T-helper 1 cell treated with Interleukin-12 subunit alpha and Interleukin-12 subunit beta and Interleukin-4 antibody, amounts not matched to agents 30 μg/mL and 1 μg/mL, for 36 hours (primary cell): ENCODE measurements around the gene ADTRP.

ENCODE experiments used
- H3K27ac Mint-ChIP-seq: one replicate; pipeline ENCODE4 v1.8.0; 2021; ENCODE audit warnings: mild to moderate bottlenecking, mixed read lengths
- H3K27me3 Mint-ChIP-seq: one replicate; pipeline ENCODE4 v1.8.0; 2021; ENCODE audit warnings: low read depth, mixed read lengths
- H3K36me3 Mint-ChIP-seq: one replicate; pipeline ENCODE4 v1.8.0; 2021; ENCODE audit warnings: low read depth, mixed read lengths
- H3K4me1 Mint-ChIP-seq: one replicate; pipeline ENCODE4 v1.8.0; 2021; ENCODE audit warnings: low read depth, mixed read lengths
- H3K4me3 Mint-ChIP-seq: one replicate; pipeline ENCODE4 v1.8.0; 2021; ENCODE audit warnings: mild to moderate bottlenecking, moderate library complexity, mixed read lengths
- H3K9me3 Mint-ChIP-seq: one replicate; pipeline ENCODE4 v1.8.0; 2021; ENCODE audit warnings: mixed read lengths

The ADTRP gene

DNA sequence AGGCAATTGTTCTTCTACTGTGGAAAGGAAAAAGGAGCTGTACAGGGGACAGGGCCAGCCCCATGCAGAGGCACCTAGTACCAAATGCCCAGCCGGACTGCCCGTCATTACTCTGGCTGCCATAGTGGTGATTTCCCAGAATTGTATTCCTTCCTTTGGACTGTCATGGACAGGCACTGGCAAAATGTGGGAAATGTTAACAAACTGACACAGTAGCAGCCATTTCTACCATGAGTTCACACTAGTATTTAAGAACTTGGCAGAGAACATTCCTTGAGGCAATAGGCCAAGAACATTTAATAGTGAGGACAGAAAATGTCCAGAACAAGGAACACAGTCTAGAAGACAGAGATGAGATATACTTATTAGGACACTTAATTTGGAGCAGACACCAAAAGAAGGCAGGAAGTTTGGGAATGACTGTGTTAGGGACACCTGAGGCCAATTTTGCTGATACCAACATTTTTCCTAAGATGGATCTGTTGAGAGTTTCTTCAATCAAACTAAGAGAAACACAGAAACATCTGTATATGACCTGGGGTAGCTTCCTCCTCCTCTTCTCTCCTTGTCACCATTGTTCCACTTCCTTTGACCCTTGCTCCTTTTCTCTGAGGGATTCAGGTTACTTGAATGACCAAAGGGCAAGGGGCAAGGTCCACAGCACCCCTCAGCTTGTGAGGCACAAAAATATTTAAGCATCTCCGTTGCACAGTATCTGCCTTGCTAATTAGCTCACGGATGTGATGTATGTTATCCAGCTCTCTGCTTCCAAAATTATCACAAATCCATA, 14.9 kb downstream of the ADTRP start:
- Mint-ChIP-seq H3K4me3 (no peak overlapping the region), H3K27ac (no peak overlapping the region)

DNA sequence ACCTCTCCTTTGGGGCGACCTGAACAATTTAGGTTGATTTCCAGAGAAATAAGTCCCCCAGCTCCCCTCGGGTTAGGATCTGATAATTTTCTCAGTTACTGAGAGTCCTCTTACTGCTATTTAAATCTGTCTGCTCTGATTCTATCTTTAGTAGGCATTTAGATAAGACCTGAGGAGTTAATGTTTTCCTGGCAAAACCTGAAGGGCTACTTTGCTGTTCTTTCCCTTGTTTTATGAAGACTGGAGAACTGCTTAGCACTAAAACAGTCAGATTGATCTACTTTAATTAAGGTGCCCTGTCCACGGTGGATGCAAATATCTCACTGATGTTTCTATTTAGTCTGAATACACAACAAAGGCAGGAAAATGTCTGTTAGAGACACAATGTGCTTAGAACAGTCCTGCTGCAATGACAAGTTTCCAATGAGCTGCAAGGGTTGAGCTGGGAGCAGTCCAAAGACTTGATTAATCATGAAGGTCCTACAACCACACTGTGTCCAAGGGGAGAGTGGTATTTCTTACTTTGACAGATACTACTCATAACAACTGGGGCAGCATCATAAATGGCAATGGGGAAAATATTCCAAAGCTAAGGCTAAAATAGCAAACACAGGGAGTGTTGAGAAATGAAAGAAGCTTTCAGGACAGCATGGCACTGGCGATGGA, 15.7 kb downstream of the ADTRP start:
- Mint-ChIP-seq H3K4me1 (peaks cover 9% of the 10 kb centered on the region), H3K36me3 (no peaks in the 10 kb centered on the region), H3K27ac (no peak overlapping the region), H3K27me3 (peaks cover 3% of the 10 kb centered on the region), H3K4me3 (no peak overlapping the region), H3K9me3 (peaks cover 2% of the 10 kb centered on the region)

More for the DNA sequence above, 14.9 kb downstream of the ADTRP start:
- Mint-ChIP-seq H3K36me3 (no peaks in the 10 kb centered on the region), H3K9me3 (no peaks in the 10 kb centered on the region), H3K27me3 (peaks cover 3% of the 10 kb centered on the region), H3K4me1 (peaks cover 11% of the 10 kb centered on the region)

DNA sequence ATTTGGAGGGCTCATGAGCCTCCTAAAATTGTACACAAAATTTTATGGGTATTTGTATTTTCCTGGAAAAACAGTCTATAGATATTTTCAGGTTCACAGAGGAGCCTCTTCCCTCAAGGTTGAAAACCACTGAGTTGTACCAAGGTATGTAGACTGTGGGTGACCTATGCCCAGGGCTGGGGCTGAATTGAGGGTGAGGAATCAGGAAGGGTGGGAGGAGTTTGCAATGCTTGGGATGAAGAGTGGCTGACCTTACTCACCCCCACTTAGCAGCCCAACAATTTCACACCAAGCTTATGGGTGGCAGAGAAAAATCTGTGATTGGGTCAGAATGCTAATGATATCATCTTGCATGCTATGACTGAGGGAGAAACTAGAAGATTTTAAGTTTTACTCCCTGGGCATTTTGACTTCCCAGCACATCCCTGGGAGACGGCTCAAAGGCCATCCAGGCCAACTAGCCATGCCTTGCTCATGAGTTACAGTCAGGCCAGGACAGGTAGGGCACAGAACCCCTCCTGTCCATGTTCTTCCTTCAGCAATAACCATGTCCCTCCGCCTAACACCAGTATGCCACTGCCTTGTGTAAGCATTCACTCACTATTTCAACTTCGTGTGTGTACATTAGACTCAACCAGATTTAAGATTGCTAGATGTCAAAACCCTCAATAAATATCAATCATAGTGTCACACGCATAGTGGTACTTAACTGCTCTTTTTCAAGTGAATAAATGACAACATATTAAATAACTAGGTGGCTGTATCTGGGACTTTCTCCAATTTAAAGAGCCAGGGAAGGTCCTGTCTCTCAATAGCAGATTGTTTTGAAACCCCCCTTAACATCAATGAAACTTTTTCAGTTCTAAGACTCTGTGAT, 16.6 kb downstream of the ADTRP start:
- H3K4me3 Mint-ChIP-seq, result no peak overlapping the region

DNA sequence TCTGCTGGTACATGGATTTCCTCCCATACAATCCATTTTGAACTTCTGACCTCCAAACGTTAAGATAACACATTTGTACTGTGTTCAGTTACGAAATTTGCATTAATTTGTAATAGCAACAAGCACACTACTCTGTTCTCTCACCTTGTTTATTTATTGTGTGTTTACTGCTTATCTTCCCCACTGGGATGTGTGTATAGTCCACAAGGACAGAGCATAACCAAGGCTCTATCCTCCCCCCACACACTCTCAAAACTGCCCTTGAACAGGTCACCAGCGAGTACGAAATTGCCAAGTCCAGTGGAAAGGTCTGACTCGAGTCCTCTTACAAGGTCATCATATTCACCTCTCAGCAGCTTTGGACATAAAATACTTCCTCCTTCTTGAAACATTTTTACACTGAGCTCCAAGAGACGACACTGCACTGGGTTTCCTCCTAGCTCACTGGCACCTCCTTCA, 18.6 kb downstream of the ADTRP start:
- peaks cover 14% of the 10 kb centered on the region for H3K4me1 Mint-ChIP-seq
- H3K27ac Mint-ChIP-seq, result no peak overlapping the region
- H3K27me3 Mint-ChIP-seq, result peaks cover 3% of the 10 kb centered on the region
- no peaks in the 10 kb centered on the region for H3K36me3 Mint-ChIP-seq
- H3K9me3 Mint-ChIP-seq, result peaks cover 14% of the 10 kb centered on the region
- no peak overlapping the region for H3K4me3 Mint-ChIP-seq

More for the DNA sequence above, 16.6 kb downstream of the ADTRP start:
- peaks cover 9% of the 10 kb centered on the region for H3K4me1 Mint-ChIP-seq
- peaks cover 10% of the 10 kb centered on the region for H3K9me3 Mint-ChIP-seq
- no peak overlapping the region for H3K27ac Mint-ChIP-seq
- H3K36me3 Mint-ChIP-seq, result no peaks in the 10 kb centered on the region
- peaks cover 3% of the 10 kb centered on the region for H3K27me3 Mint-ChIP-seq

DNA sequence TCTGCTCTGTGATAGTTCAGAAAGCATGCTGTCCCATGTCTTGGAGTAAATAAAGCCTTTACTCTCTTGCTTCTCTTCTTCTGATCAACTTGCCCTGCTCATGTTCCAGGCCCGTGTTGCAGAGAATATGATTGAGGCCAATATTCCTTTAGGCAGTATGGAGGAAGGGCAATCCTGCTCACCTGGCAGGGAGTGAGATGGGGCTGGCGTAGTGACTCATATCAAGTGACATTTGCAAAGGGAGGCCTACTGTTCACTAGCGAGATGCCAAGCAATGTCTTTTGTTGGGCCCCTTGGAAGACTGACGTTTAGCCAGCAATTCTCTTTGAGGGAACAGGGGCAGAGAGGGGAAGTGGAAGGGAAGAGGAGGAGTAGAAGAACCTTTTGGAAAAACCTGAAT, 19.7 kb downstream of the ADTRP start:
- Mint-ChIP-seq H3K27me3 (peaks cover under 1% of the 10 kb centered on the region), H3K36me3 (no peaks in the 10 kb centered on the region), H3K4me1 (peaks cover 7% of the 10 kb centered on the region), H3K27ac (no peak overlapping the region), H3K9me3 (peaks cover 14% of the 10 kb centered on the region), H3K4me3 (no peak overlapping the region)

DNA sequence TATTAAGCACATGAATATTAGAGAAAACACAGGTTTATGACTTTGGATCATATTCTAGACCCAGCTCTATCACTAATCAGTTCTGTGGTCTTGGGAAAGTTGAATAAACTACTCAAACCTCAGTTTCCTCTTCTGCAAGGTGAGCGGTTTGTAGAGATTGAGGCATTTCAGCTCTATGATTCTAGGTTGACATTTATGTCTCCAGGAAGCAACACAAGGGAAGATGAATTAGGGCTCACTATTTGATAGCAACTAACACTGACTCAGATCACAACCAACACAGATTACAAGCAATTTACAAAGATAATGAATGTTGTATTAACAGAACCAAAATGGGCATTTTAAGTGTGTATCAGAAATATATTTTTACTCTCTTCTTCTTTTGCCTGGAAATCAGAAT, 21.9 kb downstream of the ADTRP start:
- Mint-ChIP-seq H3K9me3 (peaks cover 14% of the 10 kb centered on the region), H3K4me3 (no peak overlapping the region), H3K27ac (no peak overlapping the region), H3K27me3 (no peaks in the 10 kb centered on the region), H3K36me3 (no peaks in the 10 kb centered on the region), H3K4me1 (peaks cover 5% of the 10 kb centered on the region)

DNA sequence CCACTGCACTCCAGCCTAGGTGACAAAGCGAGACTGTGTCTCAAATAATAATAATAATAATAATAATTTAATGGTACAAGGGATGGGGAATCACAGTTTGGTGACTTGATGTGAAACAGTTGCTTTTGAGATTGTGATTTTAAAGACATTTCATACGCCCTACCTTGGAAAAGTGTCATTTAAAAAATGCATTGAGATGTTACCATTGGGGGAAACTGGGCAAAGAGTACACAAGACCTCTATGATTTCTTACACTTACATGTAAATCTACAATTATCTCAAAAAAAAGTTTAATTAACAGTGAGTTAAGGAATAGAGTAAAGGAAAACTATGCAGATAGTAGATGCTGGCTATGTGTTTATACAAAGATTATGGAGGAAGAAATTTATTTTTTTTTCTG, 22.3 kb downstream of the ADTRP start:
- Mint-ChIP-seq H3K27me3 (no peaks in the 10 kb centered on the region), H3K4me3 (no peak overlapping the region), H3K27ac (no peak overlapping the region), H3K4me1 (peaks cover 5% of the 10 kb centered on the region), H3K36me3 (no peaks in the 10 kb centered on the region), H3K9me3 (peaks cover 14% of the 10 kb centered on the region)

DNA sequence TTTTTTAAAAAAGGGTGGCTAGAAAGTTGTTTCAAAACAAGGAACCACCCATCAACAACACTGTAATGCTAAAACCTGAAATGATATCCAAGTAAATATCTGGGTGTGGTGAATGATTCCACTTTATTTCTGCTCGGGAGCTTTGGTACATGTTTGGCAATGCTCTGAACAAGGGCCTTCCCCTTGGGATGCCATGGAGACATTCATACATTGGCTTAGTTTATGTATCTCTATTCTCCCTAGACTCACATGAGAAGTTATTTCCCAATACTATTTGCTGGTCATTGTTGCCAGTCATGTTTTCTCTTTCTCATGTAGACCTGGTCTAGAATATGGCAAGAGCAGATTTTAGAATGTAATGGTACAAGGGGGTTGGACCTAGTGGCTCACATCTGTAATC, 22.9 kb downstream of the ADTRP start:
- no peaks in the 10 kb centered on the region for H3K36me3 Mint-ChIP-seq
- H3K4me3 Mint-ChIP-seq, result no peak overlapping the region
- peaks cover 5% of the 10 kb centered on the region for H3K4me1 Mint-ChIP-seq
- peaks cover 14% of the 10 kb centered on the region for H3K9me3 Mint-ChIP-seq
- H3K27ac Mint-ChIP-seq, result no peak overlapping the region
- no peaks in the 10 kb centered on the region for H3K27me3 Mint-ChIP-seq

DNA sequence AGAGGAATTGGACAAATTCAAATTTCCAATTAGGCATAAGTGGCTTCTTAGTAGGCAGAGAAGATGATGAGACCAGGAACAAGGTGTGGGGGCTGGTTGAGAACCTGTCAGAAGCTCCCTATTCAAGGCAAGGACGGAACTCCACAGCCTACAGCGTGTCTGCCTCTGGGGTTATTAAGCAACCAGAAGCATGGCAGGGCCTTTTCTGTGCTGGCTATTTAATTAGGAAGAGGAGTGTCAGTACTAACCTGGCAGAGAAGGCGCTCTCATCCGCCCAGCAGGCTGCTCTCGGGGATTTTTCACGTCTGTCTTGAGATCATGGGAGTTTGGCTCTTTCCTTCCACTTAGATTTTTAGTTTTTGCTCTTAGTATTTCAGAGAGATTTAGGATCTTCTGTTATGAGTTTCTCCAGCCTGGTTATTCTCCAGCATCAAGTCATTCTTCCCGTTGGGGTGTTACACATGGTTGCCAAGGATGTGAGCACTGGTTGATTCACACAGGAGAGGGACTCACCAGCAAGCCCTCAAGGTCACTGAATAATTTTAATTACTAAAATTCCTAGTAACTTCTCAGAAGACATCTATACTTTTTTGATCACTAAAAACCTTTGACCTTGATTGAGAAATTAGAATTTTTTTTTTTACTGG, 23.9 kb downstream of the ADTRP start:
- Mint-ChIP-seq H3K27me3 (no peaks in the 10 kb centered on the region), H3K4me3 (no peak overlapping the region), H3K27ac (no peak overlapping the region), H3K9me3 (peaks cover 14% of the 10 kb centered on the region), H3K4me1 (peaks cover 5% of the 10 kb centered on the region), H3K36me3 (no peaks in the 10 kb centered on the region)

DNA sequence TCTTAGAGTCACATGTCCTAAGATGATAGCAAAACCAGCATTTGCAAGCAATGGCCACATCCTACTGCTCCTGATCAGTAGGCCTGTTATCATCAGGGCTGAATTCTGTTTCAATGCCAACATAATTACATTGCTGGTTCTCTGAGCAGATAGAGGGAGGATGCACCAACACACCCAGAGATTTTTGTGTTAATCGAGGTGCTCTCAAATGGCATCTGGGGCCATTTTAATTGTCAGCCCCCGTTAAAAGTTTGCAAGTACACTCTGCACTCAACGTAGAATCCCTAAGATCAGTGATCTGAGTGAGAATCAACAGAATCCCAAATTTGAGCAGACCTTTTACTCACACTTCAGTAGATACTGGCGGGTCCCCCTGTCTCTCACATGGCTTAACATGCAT, 24.8 kb downstream of the ADTRP start:
- Mint-ChIP-seq H3K27me3 (no peaks in the 10 kb centered on the region), H3K27ac (no peak overlapping the region), H3K9me3 (peaks cover 14% of the 10 kb centered on the region), H3K36me3 (no peaks in the 10 kb centered on the region), H3K4me1 (peaks cover 5% of the 10 kb centered on the region), H3K4me3 (no peak overlapping the region)

DNA sequence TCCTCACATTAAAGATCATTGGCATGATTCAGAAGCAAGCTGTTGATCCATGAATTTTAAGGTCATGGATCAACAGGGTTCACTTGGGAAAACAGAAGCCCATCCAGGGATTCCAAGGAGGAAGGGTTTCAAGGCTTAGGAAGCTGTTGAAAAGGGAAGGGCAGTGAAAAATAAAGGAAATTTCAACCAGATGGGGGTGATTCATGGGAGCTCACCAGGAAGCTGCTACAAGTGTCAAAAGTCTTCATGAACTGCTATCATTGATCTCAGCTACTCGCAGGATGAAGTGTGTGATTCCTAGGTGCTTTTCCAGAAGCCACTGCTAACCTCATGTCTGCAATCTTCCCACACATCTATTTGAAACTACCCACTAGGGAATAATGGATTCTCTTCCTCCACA, 26.2 kb downstream of the ADTRP start:
- H3K27me3 Mint-ChIP-seq, result no peaks in the 10 kb centered on the region
- H3K27ac Mint-ChIP-seq, result no peak overlapping the region
- peaks cover 6% of the 10 kb centered on the region for H3K9me3 Mint-ChIP-seq
- peaks cover 5% of the 10 kb centered on the region for H3K4me1 Mint-ChIP-seq
- H3K4me3 Mint-ChIP-seq, result no peak overlapping the region
- no peaks in the 10 kb centered on the region for H3K36me3 Mint-ChIP-seq

DNA sequence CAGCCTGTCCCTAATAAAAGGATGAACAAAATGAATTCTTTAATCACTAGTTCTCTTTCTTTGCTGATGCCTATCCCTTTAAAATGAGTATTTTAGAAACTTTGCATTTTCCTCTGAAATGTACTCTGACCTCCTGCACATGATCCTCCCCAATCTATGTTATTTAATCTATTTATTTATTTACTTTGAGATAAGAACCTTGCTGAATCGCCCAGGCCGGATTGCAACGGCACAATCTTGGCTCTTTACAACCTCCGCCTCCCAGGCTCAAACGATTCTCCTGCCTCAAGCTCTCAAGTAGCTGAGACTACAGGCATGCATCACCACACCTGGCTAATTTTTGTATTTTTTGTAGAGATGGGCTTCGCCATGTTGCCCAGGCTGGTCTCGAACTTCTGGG, 27.9 kb downstream of the ADTRP start:
- no peaks in the 10 kb centered on the region for H3K4me1 Mint-ChIP-seq
- no peak overlapping the region for H3K4me3 Mint-ChIP-seq
- no peak overlapping the region for H3K27ac Mint-ChIP-seq
- H3K36me3 Mint-ChIP-seq, result no peaks in the 10 kb centered on the region
- no peaks in the 10 kb centered on the region for H3K9me3 Mint-ChIP-seq
- no peaks in the 10 kb centered on the region for H3K27me3 Mint-ChIP-seq

DNA sequence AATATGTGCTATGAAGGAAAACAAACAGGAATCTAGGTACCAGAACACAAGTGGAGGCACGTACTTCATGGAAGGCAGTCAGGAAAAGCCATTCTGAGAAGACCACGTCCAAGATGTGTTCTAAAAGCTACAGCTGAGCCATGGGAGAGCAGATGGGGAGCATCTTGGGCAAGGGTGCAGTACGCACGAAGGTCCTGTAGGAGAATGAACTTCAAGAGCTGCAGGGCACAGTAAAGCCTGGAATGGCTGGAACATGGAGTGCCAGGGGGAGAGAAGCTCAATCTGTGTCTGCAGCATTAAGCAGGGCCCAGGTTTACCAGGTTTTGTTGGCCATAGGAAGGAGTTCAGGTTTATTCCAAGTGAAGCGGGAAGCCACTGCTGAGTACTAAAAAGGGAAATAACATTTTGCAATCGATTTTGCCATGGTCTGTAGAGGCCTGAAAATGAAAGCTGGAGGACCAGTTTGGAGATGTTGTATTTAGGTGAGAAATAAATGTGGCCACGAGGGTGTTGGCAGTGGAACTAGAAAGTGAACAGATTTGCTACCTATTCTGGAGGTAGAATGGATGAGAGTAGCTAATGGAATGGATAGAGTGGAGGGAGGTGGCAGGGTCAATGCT, 29.9 kb downstream of the ADTRP start:
- H3K4me1 Mint-ChIP-seq, result no peaks in the 10 kb centered on the region
- peaks cover 4% of the 10 kb centered on the region for H3K36me3 Mint-ChIP-seq
- H3K4me3 Mint-ChIP-seq, result no peak overlapping the region
- no peak overlapping the region for H3K27ac Mint-ChIP-seq
- H3K27me3 Mint-ChIP-seq, result no peaks in the 10 kb centered on the region
- H3K9me3 Mint-ChIP-seq, result peaks cover 9% of the 10 kb centered on the region

DNA sequence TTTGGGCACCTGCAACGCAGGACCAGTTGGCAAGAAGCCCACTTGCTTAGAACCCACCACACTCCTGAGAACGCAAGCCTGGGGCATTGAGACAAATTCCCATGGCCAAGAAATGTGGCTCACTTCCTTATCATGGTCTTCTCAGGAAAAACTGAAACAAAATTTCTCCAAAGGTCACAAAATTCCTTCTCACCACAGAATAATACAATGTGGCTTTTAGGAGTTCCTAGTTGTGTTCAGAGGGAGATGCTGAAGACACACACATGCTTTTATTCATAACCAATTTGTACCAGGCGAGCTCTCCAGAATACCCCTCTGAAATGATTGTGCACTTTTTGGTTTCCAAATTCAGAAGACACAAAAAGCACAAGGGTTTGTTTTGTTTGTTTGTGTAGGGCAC, 31.6 kb downstream of the ADTRP start:
- Mint-ChIP-seq H3K27me3 (no peaks in the 10 kb centered on the region), H3K4me1 (no peaks in the 10 kb centered on the region), H3K36me3 (peaks cover 4% of the 10 kb centered on the region), H3K27ac (no peak overlapping the region), H3K9me3 (peaks cover 9% of the 10 kb centered on the region), H3K4me3 (no peak overlapping the region)
